K562 (cell line): ENCODE measurements around the gene CHRM1. TPM values are rescaled to one million over a fixed set of nuclear protein-coding genes. Genes with fewer than 3 reads are reported as not detected.

ENCODE experiments used
- ATAC-seq: fragments of 200-7000 bp; cut with Tn5 transposase; 3 replicates; pipeline ENCODE4 v1.9.1; 2020; ENCODE audit warnings: moderate library complexity
- BruUV-seq: library from RNA; stranded (reverse); fragments of 400-500 nt; replicated peaks from 2 replicates; lab custom pipeline; 2021; lab: Mats Ljungman, UMichigan
- CTCF ChIA-PET: fragments of 300-600 bp; formaldehyde crosslinking; extraction: SDS; loops from one replicate; lab custom pipeline; 2021; ENCODE audit warnings: low intra/inter-chr PET ratio; lab: Yijun Ruan, JAX
- POLR2A ChIA-PET: fragments of 300-600, 350-650 bp; sonication (Branson Sonifier 250); formaldehyde crosslinking; extraction: SDS; loops from one replicate; lab custom pipeline; 2021; ENCODE audit warnings: antibody characterized with exemption, inconsistent platforms; lab: Yijun Ruan, JAX
- DNase-seq, 4 experiments: peaks; one replicate each; pipeline versions ENCODE4 v3.0.0 to v3.0.0-alpha.2; 2011 to 2018; ENCODE audit warnings: low spot score in 3 of 4, mixed read lengths in 3 of 4; ENCODE audit errors: extremely low read depth in 1 of 4
- FAIRE-seq: peaks from 2 replicates; lab custom pipeline; 2011; peaks lifted over from hg19 to GRCh38; lab: Jason Lieb, UNC
- H2AFZ ChIP-seq: 2 replicates; pipeline ENCODE4 v1.6.0; 2011; ENCODE audit warnings: low read depth, low read length, control low read depth, inconsistent platforms
- H3K27ac ChIP-seq: fragments of 200-600 bp; 3 replicates; pipeline ENCODE4 v1.8.0; 2011; ENCODE audit warnings: low read depth, mild to moderate bottlenecking, control low read depth, inconsistent platforms, low read length, moderate library complexity, mixed read lengths; ENCODE audit errors: extremely low read depth
- H3K27me3 ChIP-seq, 2 experiments: fragments of 300-600 bp in 1 of 2; 2 replicates in 1 of 2; 3 replicates in 1 of 2; pipeline versions ENCODE4 v1.6.0 to v1.8.0; 2011; ENCODE audit warnings: inconsistent platforms in 2 of 2, low read length in 2 of 2, mild to moderate bottlenecking in 1 of 2, mixed read lengths in 1 of 2, moderate library complexity in 1 of 2; ENCODE audit not compliant: control insufficient read depth in 2 of 2, insufficient read depth in 2 of 2
- H3K36me3 ChIP-seq: fragments of 300-600 bp; 3 replicates; pipeline ENCODE4 v1.8.0; 2011; ENCODE audit warnings: mild to moderate bottlenecking, low read length, inconsistent platforms; ENCODE audit not compliant: control insufficient read depth, insufficient read depth
- H3K4me1 ChIP-seq, 2 experiments: fragments of 200-600 bp in 1 of 2; replicated peaks in 1 of 2; 2 replicates in 1 of 2; 3 replicates in 1 of 2; pipeline versions ENCODE4 v1.5.1 to v1.8.0; 2011; ENCODE audit warnings: inconsistent platforms in 2 of 2, low read length in 2 of 2, mild to moderate bottlenecking in 1 of 2, mixed read lengths in 1 of 2, moderate library complexity in 1 of 2; ENCODE audit not compliant: control insufficient read depth in 2 of 2, insufficient read depth in 2 of 2
- H3K4me2 ChIP-seq: 2 replicates; pipeline ENCODE4 v1.6.1; 2011; ENCODE audit warnings: low read length, control low read depth, inconsistent platforms, mixed read lengths; ENCODE audit not compliant: insufficient read depth
- H3K4me3 ChIP-seq: fragments of 200-600 bp; sonication (generic), shearing (Covaris generic); 2 replicates; pipeline ENCODE4 v1.5.1; 2016; ENCODE audit warnings: control low read depth, inconsistent platforms
- H3K79me2 ChIP-seq: fragments of 200-600 bp; 3 replicates; pipeline ENCODE4 v1.8.0; 2011; ENCODE audit warnings: low read length, inconsistent platforms; ENCODE audit not compliant: control insufficient read depth, insufficient read depth
- H3K9ac ChIP-seq, 2 experiments: 2 replicates each; pipeline versions ENCODE4 v1.6.0 to v1.6.1; 2011; ENCODE audit warnings: low read depth in 2 of 2, low read length in 2 of 2, control low read depth in 1 of 2, inconsistent platforms in 1 of 2, mild to moderate bottlenecking in 1 of 2, mixed read lengths in 1 of 2; ENCODE audit not compliant: insufficient read depth in 1 of 2
- H3K9me1 ChIP-seq: one replicate; pipeline ENCODE4 v1.6.0; 2011; ENCODE audit warnings: inconsistent platforms, mild to moderate bottlenecking, low read length, moderate library complexity; ENCODE audit not compliant: control insufficient read depth, insufficient read depth
- H3K9me3 ChIP-seq: replicated peaks from 2 replicates; pipeline ENCODE4 v1.5.1; 2011; ENCODE audit warnings: low read depth, low read length, inconsistent platforms; ENCODE audit not compliant: control insufficient read depth, insufficient read depth
- H4K20me1 ChIP-seq: replicated peaks from 2 replicates; pipeline ENCODE4 v1.6.1; 2011; ENCODE audit warnings: low read length, inconsistent platforms, mixed read lengths; ENCODE audit not compliant: control insufficient read depth, insufficient read depth
- HMGN3 ChIP-seq: IDR thresholded peaks from 2 replicates; pipeline ENCODE4 v1.6.1; 2011; ENCODE audit warnings: borderline replicate concordance, low read depth, mild to moderate bottlenecking, mixed read lengths, low read length; ENCODE audit not compliant: insufficient read length; ENCODE audit errors: extremely low read depth
- HMGXB4 ChIP-seq: sonication (generic); formaldehyde crosslinking; IDR thresholded peaks from 2 replicates; pipeline ENCODE4 v1.8.1; 2023; ENCODE audit warnings: mild to moderate bottlenecking, missing genetic modification reagents
- NRF1 ChIP-seq, 2 experiments: fragments of 450-650 bp; IDR thresholded peaks in 1 of 2; conservative IDR thresholded peaks in 1 of 2; 2 replicates each; pipeline ENCODE4 v1.6.1; 2014; ENCODE audit warnings: mild to moderate bottlenecking in 2 of 2
- POLR2AphosphoS5 ChIP-seq: IDR thresholded peaks from 2 replicates; pipeline ENCODE4 v1.6.1; 2011; ENCODE audit warnings: mild to moderate bottlenecking, low read depth, low read length, moderate library complexity; ENCODE audit not compliant: control insufficient read depth, insufficient read depth
- POLR2G ChIP-seq: fragments of 200-400 bp; formaldehyde crosslinking; IDR thresholded peaks from 2 replicates; pipeline ENCODE4 v1.6.1; 2017; ENCODE audit warnings: low read depth, mild to moderate bottlenecking, antibody characterized with exemption, low read length, moderate library complexity
- RBFOX2 ChIP-seq: fragments of 200-400 bp; formaldehyde crosslinking; IDR thresholded peaks from 2 replicates; pipeline ENCODE4 v1.6.1; 2017; ENCODE audit warnings: low read depth, mild to moderate bottlenecking, low read length, moderate library complexity
- RBM22 ChIP-seq: fragments of 200-400 bp; formaldehyde crosslinking; IDR thresholded peaks from 2 replicates; pipeline ENCODE4 v1.6.1; 2018; ENCODE audit warnings: low read length, low read depth; ENCODE audit not compliant: poor library complexity, severe bottlenecking
- ZBTB33 ChIP-seq: sonication (generic); formaldehyde crosslinking; IDR thresholded peaks from 2 replicates; pipeline ENCODE4 v1.8.1; 2023; ENCODE audit warnings: mild to moderate bottlenecking, missing genetic modification reagents
- ZFX ChIP-seq: sonication (generic); formaldehyde crosslinking; IDR thresholded peaks from 2 replicates; pipeline ENCODE4 v1.8.0; 2022; ENCODE audit warnings: mild to moderate bottlenecking, missing genetic modification reagents, moderate library complexity
- WGBS: fragments of 100-300 bp; shearing (Covaris generic); methylation state at CpG from one replicate; pipeline ENCODE4 v1.1.6; 2016; ENCODE audit warnings: low coverage, mixed read lengths; ENCODE audit not compliant: insufficient coverage; ENCODE audit errors: missing lambda C conversion rate; 5-methylcytosine and 5-hydroxymethylcytosine counted together
- in situ Hi-C: fragments of 300-500 bp; cut with MboI; formaldehyde crosslinking; loops from 4 replicates; pipeline ENCODE4 v1.15.0; 2018; ENCODE audit warnings: inconsistent platforms, mixed read lengths
- intact Hi-C: fragments of 100-400 bp; cut with micrococcal nuclease; formaldehyde crosslinking; loops from 2 replicates; pipeline ENCODE4 v1.14.2; 2022
- polyA plus RNA-seq, 8 experiments: library from polyadenylated mRNA; depleted of rRNA in 4 of 8; stranded (reverse) in 5 of 8; unstranded in 3 of 8; fragments of >200 nt; fragmentation: Nextera tagmentation in 2 of 8; fragmentation: Illumina TruSeq in 1 of 8; extraction: Ambion mirVana in 2 of 8; extraction: Trizol in 1 of 8; gene quantifications; 2 replicates each; pipeline versions ENCODE4 v1.2.1 to v1.2.3, GENCODE V29; 2011 to 2014; ENCODE audit warnings: inconsistent platforms in 1 of 8, missing spikeins in 1 of 8
- total RNA-seq, 7 experiments: library from RNA; depleted of rRNA in 6 of 7; stranded (reverse); fragments of >200 nt in 6 of 7; fragmentation: Illumina TruSeq in 2 of 7; extraction: Trizol in 2 of 7; gene quantifications; 2 replicates each; pipeline versions ENCODE4 v1.2.1 to v1.2.3, GENCODE V29; 2011 to 2021; ENCODE audit warnings: low replicate concordance in 1 of 7

CHRM1 gene
- total and polyA plus RNA-seq, 9 of the 15 experiments (the other 6 are each of a cell fraction or from before 2014, with no cell fraction given), result not detected

DNA sequence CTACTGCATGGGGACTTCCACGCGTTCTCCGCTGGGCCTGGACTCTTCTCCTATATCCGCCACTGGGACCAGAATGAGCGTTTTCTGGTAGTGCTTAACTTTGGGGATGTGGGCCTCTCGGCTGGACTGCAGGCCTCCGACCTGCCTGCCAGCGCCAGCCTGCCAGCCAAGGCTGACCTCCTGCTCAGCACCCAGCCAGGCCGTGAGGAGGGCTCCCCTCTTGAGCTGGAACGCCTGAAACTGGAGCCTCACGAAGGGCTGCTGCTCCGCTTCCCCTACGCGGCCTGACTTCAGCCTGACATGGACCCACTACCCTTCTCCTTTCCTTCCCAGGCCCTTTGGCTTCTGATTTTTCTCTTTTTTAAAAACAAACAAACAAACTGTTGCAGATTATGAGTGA lies 32.8 kb downstream of the CHRM1 start:
- Histone ChIP-seq H3K27me3 (no peaks in the 10 kb centered on the region), H3K4me2 (no peak overlapping the region), H3K4me1 (peaks cover 65 to 72% of the 10 kb centered on the region in 2 experiments), H2AFZ (no peak overlapping the region), H3K27ac (0 out of 3 replicates have a peak overlapping the region, but pooled peaks have one; percentile 30), H3K9me1 (peaks cover 2% of the 10 kb centered on the region), H3K9ac (peak overlapping the region in 1 of 2 experiments; percentile 87; a peak in 2 of 4 replicates), H3K9me3 (no peaks in the 10 kb centered on the region), H4K20me1 (peaks cover 55% of the 10 kb centered on the region), H3K4me3 (no peak overlapping the region), H3K36me3 (peaks cover 62% of the 10 kb centered on the region), H3K79me2 (peaks cover 41% of the 10 kb centered on the region)
- in situ Hi-C loops (no loop called here), intact Hi-C loops (loop anchor here (10.0 kb wide), 1 partner anchor 294 kb away; the partner anchor contains the start of gene TUT1)
- TF ChIP-seq ZBTB33 (CRISPR knock-in tag), result peak; percentile 93
- TF ChIP-seq RBFOX2, result peak; percentile 85
- TF ChIP-seq POLR2AphosphoS5, result 0 out of 2 replicates have a peak, but pooled peaks have one; percentile 28
- peak; percentile 43 for TF ChIP-seq ZFX
- no peak for TF ChIP-seq NRF1 (conservative IDR thresholded peaks at IDR 0.05 in 1 of 2, IDR thresholded peaks at IDR 0.05 in 1 of 2)
- TF ChIP-seq HMGN3, result peak; percentile 61
- TF ChIP-seq HMGXB4 (CRISPR knock-in tag), result no peak; the same call in 1 of the 2 replicates
- TF ChIP-seq RBM22, result peak; percentile 86
- peak; percentile 73 for TF ChIP-seq POLR2G
- peak; percentile 2 for ATAC-seq
- 81% methylated on average over 14 of the region's 14 CpGs for WGBS
- BruUV-seq, result no TSS peak
- ChIA-PET CTCF (no interaction called here), POLR2A (interaction anchor here (0.7 to 13.1 kb wide), 11 partner anchors 9 to 113 kb away, joined by 3 to 180 read pairs (median 6); no protein-coding TSS in a partner anchor)
- FAIRE-seq, result no peak
- DNase-seq, result peak in 1 of 4 experiments; percentile 26
